Stomach (tissue), 4 donors: ENCODE measurements around the gene MOB3B.

Experiments
- CTCF ChIP-seq, 7 experiments: fragments of 450-650 bp in 4 of 7; fragments of 200-600 bp in 3 of 7; sonication (generic) in 3 of 7; IDR thresholded peaks; one replicate each; pipeline ENCODE4 v1.5.1; 2016 to 2019; ENCODE audit warnings: antibody characterized with exemption in 7 of 7, control low read depth in 2 of 7, mild to moderate bottlenecking in 1 of 7
- EP300 ChIP-seq: sonication (generic); formaldehyde crosslinking; IDR thresholded peaks from one replicate; pipeline ENCODE4 v1.6.1; 2017; ENCODE audit warnings: antibody characterized with exemption
- POLR2A ChIP-seq, 4 donors: fragments of 450-650 bp; IDR thresholded peaks; one replicate each; pipeline ENCODE4 v1.6.1; 2016; ENCODE audit warnings: antibody characterized with exemption in 4 of 4, control low read depth in 2 of 4, mild to moderate bottlenecking in 1 of 4, moderate library complexity in 1 of 4
- POLR2AphosphoS5 ChIP-seq, 3 donors: sonication (generic); formaldehyde crosslinking; IDR thresholded peaks; one replicate each; pipeline ENCODE4 v1.6.1; 2016; ENCODE audit warnings: antibody characterized with exemption in 3 of 3

- TF ChIP-seq POLR2A (IDR thresholded peaks at IDR 0.05) (no peak), CTCF (IDR thresholded peaks at IDR 0.05) (no peak), POLR2AphosphoS5 (IDR thresholded peaks at IDR 0.05) (no peak), EP300 (no peak)
Observed at GRCh38 chr9:27519466-27520465, 9.8 kb downstream of the MOB3B start.
